Measurements from ENCODE around the gene GARIN5B. TPM values are rescaled to one million over a fixed set of nuclear protein-coding genes. Genes with fewer than 3 reads are reported as not detected.

GARIN5B gene
- total RNA-seq, 3 donors from 2014 or later (not counting 1 experiment from before 2014, with no cell fraction given): not detected

DNA sequence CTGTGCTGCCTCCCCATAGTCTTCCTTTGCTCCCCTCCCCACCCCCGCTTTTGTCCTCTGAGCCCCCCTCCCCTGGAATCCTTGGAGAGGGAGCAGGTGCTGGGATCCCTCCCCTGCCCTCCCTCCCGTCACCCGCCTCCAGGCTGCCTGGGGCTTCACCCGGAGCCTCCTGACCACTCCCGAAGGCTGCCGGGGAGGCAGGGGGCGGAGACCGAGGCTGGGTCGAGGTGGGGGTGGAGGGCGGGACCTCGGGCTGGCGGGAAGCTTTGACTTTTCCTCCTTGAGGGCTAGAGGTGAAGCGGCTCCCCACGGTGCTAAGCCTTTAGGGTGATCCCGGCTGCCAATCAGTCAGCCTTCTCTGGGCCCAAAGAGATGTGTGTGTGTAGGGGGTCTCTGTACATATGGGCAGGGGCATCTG lies 21.9 kb downstream of the GARIN5B start:
- intact Hi-C loops (cut with micrococcal nuclease): no loop called here
- H3K27me3 ChIP-seq (ENCODE audit: control insufficient read depth, insufficient read depth, low read length): no peaks in the 10 kb centered on the region
- Mint-ChIP-seq H3K36me3 (no peaks in the 10 kb centered on the region), H3K27me3 (ENCODE audit: low read depth in 2 of 2) (peaks cover 0 to 4% of the 10 kb centered on the region in 2 donors), H3K4me1 (peaks cover 18 to 41% of the 10 kb centered on the region in 2 donors), H3K9me3 (no peaks in the 10 kb centered on the region), H3K4me3 (peak overlapping the region; percentile 84), H3K27ac (peak overlapping the region; percentile 96 to 99)
- no peak for ATAC-seq
- H3K9me3 ChIP-seq (ENCODE audit: control insufficient read depth, insufficient read depth, low read length): no peaks in the 10 kb centered on the region
- H3K27ac ChIP-seq (ENCODE audit: low read length): no peak overlapping the region
- DNase-seq: peak in 1 of 2 donors; percentile 67
- peaks cover 4% of the 10 kb centered on the region for H3K36me3 ChIP-seq (ENCODE audit: control insufficient read depth, insufficient read depth, low read length)
- peaks cover 31% of the 10 kb centered on the region for H3K4me1 ChIP-seq (ENCODE audit: control insufficient read depth, insufficient read depth, low read length)
- H3K4me3 ChIP-seq (ENCODE audit: low read length): no peak overlapping the region
- TF ChIP-seq CTCF (IDR thresholded peaks at IDR 0.05): no peak
- 1% methylated on average over 14 of the region's 15 CpGs for WGBS (ENCODE audit: insufficient coverage)

DNA sequence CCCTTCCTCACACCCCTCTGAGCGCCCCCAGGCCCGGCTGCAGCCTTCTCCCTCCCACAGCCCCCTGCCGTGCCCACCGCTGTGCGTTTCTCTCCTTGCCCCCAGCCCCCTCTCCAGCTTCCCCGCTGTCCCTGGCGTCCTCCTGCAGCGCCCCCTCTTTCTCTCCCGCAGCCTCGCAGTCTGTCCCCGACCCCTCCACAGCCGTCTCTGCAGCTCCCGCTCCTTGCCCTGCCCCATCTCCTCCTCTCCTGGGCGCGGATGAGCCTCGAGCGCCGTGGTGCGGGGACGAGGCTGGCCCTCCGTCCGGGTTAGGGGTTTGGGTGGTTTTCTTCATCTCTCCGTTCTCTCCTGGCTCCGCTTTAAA lies 22.3 kb downstream of the GARIN5B start:
- no peaks in the 10 kb centered on the region for H3K36me3 Mint-ChIP-seq
- WGBS (ENCODE audit: insufficient coverage): 5% methylated on average over 21 of the region's 24 CpGs
- no peaks in the 10 kb centered on the region for H3K9me3 ChIP-seq (ENCODE audit: control insufficient read depth, insufficient read depth, low read length)
- no peak overlapping the region for H3K4me3 ChIP-seq (ENCODE audit: low read length)
- H3K27me3 ChIP-seq (ENCODE audit: control insufficient read depth, insufficient read depth, low read length): no peaks in the 10 kb centered on the region
- no peak overlapping the region for H3K27ac ChIP-seq (ENCODE audit: low read length)
- no peak for ATAC-seq
- intact Hi-C loops (cut with micrococcal nuclease): no loop called here
- peaks cover 0 to 8% of the 10 kb centered on the region in 2 donors for H3K27me3 Mint-ChIP-seq (ENCODE audit: low read depth in 2 of 2)
- peak in 1 of 2 donors; percentile 49 for DNase-seq
- H3K4me1 ChIP-seq (ENCODE audit: control insufficient read depth, insufficient read depth, low read length): peaks cover 31% of the 10 kb centered on the region
- H3K4me1 Mint-ChIP-seq: peaks cover 18 to 41% of the 10 kb centered on the region in 2 donors
- peak overlapping the region; percentile 84 for H3K4me3 Mint-ChIP-seq
- TF ChIP-seq CTCF (IDR thresholded peaks at IDR 0.05): no peak
- H3K9me3 Mint-ChIP-seq: no peaks in the 10 kb centered on the region
- H3K36me3 ChIP-seq (ENCODE audit: control insufficient read depth, insufficient read depth, low read length): peaks cover 4% of the 10 kb centered on the region
- peak overlapping the region; percentile 96 to 99 for H3K27ac Mint-ChIP-seq

DNA sequence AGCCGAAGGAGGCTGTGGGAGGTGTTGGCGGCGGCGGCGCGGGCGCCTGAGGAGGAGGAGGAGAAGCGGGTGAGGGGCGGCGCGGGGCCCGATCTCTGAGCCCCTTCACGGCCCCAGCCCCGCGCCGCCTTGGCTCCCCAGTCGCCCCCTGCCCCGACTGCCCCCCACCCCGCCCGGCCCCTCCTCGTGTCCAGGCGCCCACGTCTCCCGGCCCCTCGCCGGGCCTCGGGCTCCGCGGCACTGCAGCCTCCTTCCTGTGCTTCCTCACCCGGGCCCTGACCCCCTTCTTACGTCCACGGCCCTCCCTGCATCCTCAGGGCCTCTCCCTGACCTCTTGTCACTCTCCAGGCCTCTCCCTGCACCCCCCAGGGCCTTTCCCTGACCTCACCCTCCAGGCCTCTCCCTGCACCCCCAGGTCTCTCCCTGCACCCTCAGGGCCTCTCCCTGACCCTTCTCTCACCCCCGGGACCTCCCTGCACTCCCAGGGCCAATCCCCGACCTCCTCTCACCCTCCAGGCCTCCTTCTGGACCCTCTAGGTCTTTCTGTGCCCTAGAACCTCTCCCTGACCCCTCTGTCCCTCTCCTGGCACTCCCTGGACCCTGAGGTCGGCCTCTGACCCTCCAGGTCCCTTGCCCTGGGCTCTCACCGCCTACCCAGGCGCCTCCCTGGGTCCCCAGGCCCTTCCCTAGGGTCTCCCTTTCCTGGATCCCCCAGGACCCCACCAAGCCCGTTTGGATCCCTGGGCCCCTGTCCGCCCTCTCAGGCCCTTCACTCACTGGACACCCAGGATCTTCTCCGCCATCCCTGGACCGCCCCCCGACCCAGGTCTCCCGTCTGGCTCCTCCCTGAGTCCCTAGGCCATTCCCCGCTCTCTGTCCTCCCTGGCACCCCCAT lies 22.9 kb downstream of the GARIN5B start:
- peaks cover 0 to 9% of the 10 kb centered on the region in 2 donors for H3K27me3 Mint-ChIP-seq (ENCODE audit: low read depth in 2 of 2)
- H3K36me3 ChIP-seq (ENCODE audit: control insufficient read depth, insufficient read depth, low read length): peaks cover 4% of the 10 kb centered on the region
- WGBS (ENCODE audit: insufficient coverage): 5% methylated on average over 44 of the region's 44 CpGs
- peaks cover 31% of the 10 kb centered on the region for H3K4me1 ChIP-seq (ENCODE audit: control insufficient read depth, insufficient read depth, low read length)
- DNase-seq (peak; percentile 53 to 58), ATAC-seq (peak in 1 of 3 donors; percentile 1)
- H3K4me1 Mint-ChIP-seq: peaks cover 18 to 37% of the 10 kb centered on the region in 2 donors
- peak overlapping the region; percentile 86 for H3K27ac ChIP-seq (ENCODE audit: low read length)
- peak overlapping the region; percentile 94 for H3K4me3 Mint-ChIP-seq
- no peaks in the 10 kb centered on the region for H3K36me3 Mint-ChIP-seq
- no peaks in the 10 kb centered on the region for H3K9me3 Mint-ChIP-seq
- no peaks in the 10 kb centered on the region for H3K9me3 ChIP-seq (ENCODE audit: control insufficient read depth, insufficient read depth, low read length)
- H3K27me3 ChIP-seq (ENCODE audit: control insufficient read depth, insufficient read depth, low read length): no peaks in the 10 kb centered on the region
- H3K27ac Mint-ChIP-seq: peak overlapping the region; percentile 96 to 99
- intact Hi-C loops (cut with micrococcal nuclease): loop anchor here (1.0 to 2.0 kb wide), 4 partner anchors 39 to 81 kb away; partner anchors contain the start of genes PPP6R1 and RPL28
- peak overlapping the region; percentile 57 for H3K4me3 ChIP-seq (ENCODE audit: low read length)
- TF ChIP-seq CTCF (IDR thresholded peaks at IDR 0.05): no peak
